ENCODE measurements around the gene ARHGAP30. TPM values are rescaled to one million over a fixed set of nuclear protein-coding genes. Genes with fewer than 3 reads are reported as not detected.
"Not testable (repeated sequence)": the region's sequence is repeated elsewhere in the genome, so short reads cannot be mapped to it uniquely, and the experiment has no call there.

The ARHGAP30 gene
- total RNA-seq, 3 donors from 2014 or later = 3.8 to 9.0 (median 8.1) TPM

DNA sequence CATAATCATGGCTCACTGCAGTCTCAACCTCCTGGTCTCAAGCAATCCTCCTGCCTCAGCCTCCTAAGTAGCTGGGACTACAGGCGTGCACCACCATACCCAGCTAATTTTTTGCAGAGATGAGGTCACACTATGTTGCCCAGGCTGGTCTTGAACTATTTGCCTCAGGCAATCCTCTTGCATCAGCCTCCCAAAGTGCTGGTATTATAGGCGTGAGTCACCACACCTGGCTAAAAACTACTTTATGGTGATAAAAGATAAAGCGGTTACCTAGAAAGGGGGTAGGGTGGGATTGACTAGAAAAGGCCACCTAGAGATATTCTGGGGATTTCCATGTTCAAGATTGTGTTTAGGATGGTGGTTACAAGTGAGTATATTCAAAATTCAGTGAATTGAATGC lies 35.9 kb downstream of the ARHGAP30 start:
- intact Hi-C loops (cut with DNase I, micrococcal nuclease) = no loop called here
- DNase-seq (no peak), ATAC-seq (no peak)
- Histone ChIP-seq H3K4me3 (no peak overlapping the region), H3K9me3 (no peaks in the 10 kb centered on the region), H3K36me3 (ENCODE audit: low read depth) (no peaks in the 10 kb centered on the region), H3K4me1 (ENCODE audit: low read depth) (peaks cover 9% of the 10 kb centered on the region)
- TF ChIP-seq, protein P1, sequence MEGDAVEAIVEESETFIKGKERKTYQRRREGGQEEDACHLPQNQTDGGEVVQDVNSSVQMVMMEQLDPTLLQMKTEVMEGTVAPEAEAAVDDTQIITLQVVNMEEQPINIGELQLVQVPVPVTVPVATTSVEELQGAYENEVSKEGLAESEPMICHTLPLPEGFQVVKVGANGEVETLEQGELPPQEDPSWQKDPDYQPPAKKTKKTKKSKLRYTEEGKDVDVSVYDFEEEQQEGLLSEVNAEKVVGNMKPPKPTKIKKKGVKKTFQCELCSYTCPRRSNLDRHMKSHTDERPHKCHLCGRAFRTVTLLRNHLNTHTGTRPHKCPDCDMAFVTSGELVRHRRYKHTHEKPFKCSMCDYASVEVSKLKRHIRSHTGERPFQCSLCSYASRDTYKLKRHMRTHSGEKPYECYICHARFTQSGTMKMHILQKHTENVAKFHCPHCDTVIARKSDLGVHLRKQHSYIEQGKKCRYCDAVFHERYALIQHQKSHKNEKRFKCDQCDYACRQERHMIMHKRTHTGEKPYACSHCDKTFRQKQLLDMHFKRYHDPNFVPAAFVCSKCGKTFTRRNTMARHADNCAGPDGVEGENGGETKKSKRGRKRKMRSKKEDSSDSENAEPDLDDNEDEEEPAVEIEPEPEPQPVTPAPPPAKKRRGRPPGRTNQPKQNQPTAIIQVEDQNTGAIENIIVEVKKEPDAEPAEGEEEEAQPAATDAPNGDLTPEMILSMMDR (IDR thresholded peaks at IDR 0.05) = no peak

DNA sequence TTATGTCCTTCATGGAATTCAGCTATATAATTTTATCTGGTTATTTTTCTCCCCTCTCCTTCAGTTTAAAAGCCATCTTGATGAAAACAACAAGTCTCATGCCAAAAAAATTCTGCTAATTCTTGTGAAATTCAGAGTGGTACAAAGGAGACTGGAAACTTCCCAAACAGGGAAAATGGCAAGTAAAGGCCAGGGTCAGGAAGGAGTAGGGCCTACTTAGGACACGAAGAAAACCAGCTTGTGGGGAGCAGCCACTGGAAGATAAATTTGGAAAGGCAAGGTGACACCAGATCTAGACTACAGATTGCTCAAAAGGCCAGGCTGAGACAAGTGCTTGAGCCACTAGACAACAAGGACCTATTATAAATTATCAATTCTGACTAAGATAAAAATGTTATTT lies 37.3 kb downstream of the ARHGAP30 start:
- H3K36me3 ChIP-seq (ENCODE audit: low read depth) = no peaks in the 10 kb centered on the region
- H3K4me3 ChIP-seq = no peak overlapping the region
- TF ChIP-seq, protein P1 (IDR thresholded peaks at IDR 0.05) = no peak
- intact Hi-C loops (cut with DNase I, micrococcal nuclease) = no loop called here
- H3K4me1 ChIP-seq (ENCODE audit: low read depth) = peaks cover 2% of the 10 kb centered on the region
- DNase-seq = no peak
- no peak for ATAC-seq
- H3K9me3 ChIP-seq = no peaks in the 10 kb centered on the region

DNA sequence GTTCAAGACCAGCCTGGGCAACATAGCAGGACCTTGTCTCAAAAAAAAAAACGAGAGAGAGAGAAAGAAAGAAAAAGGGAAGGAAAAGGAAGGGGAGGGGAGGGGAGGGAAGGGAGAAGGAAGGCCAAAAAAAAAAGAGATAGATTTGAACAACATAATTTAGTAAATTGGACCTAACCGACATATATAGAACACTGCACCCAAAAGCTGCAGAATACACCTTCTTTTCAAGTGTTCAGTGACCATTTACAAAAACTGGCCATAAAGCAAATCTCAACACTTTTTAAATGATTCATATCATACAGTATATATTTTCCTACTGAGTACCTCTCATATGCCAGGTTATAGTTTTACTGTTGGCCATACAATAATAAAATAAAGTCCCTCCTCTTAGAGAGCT lies 37.8 kb downstream of the ARHGAP30 start:
- intact Hi-C loops (cut with DNase I, micrococcal nuclease) = no loop called here
- Histone ChIP-seq H3K4me3 (no peak overlapping the region), H3K9me3 (no peaks in the 10 kb centered on the region), H3K36me3 (ENCODE audit: low read depth) (no peaks in the 10 kb centered on the region), H3K4me1 (ENCODE audit: low read depth) (no peaks in the 10 kb centered on the region)
- no peak for DNase-seq
- TF ChIP-seq, protein P1 (IDR thresholded peaks at IDR 0.05) = no peak
- peak; percentile 15 for ATAC-seq

DNA sequence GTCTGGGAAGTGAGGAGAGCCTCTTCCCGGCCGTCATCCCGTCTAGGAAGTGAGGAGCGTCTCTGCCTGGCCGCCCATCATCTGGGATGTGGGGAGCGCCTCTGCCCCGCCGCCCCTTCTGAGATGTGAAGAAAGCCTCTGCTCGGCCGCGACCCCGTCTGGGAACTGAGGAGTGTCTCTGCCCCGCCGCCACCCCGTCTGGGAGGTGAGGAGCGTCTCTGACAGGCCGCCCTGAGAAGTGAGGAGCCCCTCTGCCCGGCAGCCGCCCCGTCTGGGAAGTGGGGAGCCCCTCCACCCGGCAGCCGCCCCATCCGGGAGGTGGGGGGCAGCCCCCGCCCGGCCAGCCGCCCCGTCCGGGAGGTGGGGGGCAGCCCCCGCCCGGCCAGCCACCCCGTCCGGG lies 40.2 kb downstream of the ARHGAP30 start:
- ATAC-seq; H3K36me3 ChIP-seq (ENCODE audit: low read depth); intact Hi-C loops (cut with DNase I, micrococcal nuclease); H3K4me3 ChIP-seq; H3K9me3 ChIP-seq; H3K4me1 ChIP-seq (ENCODE audit: low read depth); DNase-seq: not testable (repeated sequence)

DNA sequence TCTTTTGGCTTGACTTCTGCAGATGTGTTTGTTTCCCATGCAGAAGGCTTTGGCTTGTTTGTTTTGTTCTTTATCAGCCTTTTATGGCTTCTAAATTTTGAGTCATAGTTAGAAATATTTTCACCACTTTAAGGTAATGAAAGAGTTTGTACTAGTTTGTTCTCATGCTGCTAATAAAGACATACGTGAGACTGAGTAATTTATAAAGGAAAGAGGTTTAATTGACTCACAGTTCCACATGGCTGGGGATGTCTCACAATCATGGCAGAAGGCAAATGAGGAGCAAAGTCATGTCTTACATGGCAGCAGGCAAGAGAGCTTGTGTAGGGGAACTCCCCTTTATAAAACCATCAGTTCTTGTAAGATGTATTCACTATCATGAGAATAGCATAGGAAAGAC lies 42.7 kb downstream of the ARHGAP30 start:
- H3K4me3 ChIP-seq; DNase-seq; H3K9me3 ChIP-seq; intact Hi-C loops (cut with DNase I, micrococcal nuclease); H3K4me1 ChIP-seq (ENCODE audit: low read depth); ATAC-seq; H3K36me3 ChIP-seq (ENCODE audit: low read depth): not testable (repeated sequence)

DNA sequence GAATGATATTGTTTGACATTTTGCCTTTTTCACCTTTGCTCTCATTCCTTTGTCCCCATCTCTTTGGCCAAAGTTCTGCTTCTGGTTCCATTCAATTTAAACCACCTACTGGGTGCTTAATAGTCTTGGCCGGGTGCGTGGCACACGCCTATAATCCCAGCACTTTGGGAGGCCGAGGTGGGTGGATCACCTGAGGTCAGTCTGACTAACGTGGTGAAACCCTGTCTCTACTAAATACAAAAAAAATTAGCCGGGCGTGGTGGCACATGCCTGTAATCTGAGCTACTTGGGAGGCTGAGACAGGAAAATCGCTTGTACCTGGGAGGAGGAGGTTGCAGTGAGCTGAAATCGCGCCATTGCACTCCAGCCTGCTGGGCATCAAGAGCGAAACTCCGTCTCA lies 47.3 kb downstream of the ARHGAP30 start:
- DNase-seq; H3K4me3 ChIP-seq; H3K4me1 ChIP-seq (ENCODE audit: low read depth); H3K36me3 ChIP-seq (ENCODE audit: low read depth); ATAC-seq; H3K9me3 ChIP-seq; intact Hi-C loops (cut with DNase I, micrococcal nuclease): not testable (repeated sequence)

DNA sequence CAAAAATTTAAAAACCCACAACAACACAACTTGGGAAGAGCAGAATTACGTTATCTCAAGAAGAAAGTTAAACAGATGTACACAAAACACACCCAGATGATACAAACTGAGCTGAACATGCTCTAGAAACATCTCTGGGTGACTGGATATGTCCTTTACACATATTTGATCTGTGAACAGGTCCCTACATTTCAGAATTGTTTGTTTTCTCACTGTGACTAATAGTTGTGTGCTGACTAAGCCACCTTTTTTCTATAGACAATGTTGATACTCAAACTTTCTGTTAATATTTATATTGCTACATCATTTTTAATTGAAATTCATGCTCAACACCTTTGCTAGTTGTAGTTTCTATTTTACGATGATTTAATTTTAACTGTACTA lies 47.7 kb downstream of the ARHGAP30 start:
- Histone ChIP-seq H3K4me3 (no peak overlapping the region), H3K4me1 (ENCODE audit: low read depth) (peaks cover 9% of the 10 kb centered on the region), H3K9me3 (no peaks in the 10 kb centered on the region), H3K36me3 (ENCODE audit: low read depth) (no peaks in the 10 kb centered on the region)
- TF ChIP-seq, protein P1 (IDR thresholded peaks at IDR 0.05) = no peak
- DNase-seq (no peak), ATAC-seq (no peak)
- intact Hi-C loops (cut with DNase I, micrococcal nuclease) = no loop called here
